GM21390 (cell line): ENCODE results near the gene MORN5.
"Not testable (repeated sequence)": the region's sequence is repeated elsewhere in the genome, so short reads cannot be mapped to it uniquely, and the experiment has no call there.

ENCODE experiments used
- ATAC-seq: cut with Tn5 transposase; IDR thresholded peaks from one replicate; pipeline ENCODE4 v1.9.1; 2021; ENCODE audit not compliant: unreplicated experiment

Gene MORN5

GRCh38 chr9:122159026-122159924, at the start of gene MORN5, which contains the start of gene NDUFA8:
MORN5 (plus strand) TSS chr9:122159908; CDS start chr9:122159973, 65 bp downstream.
NDUFA8 (minus strand) TSS chr9:122159779; CDS start chr9:122159677, 102 bp downstream.
- ATAC-seq, result peak; percentile 90

GRCh38 chr9:122110100-122110833, 49.4 kb upstream of the MORN5 start:
- ATAC-seq, result no peak

- ATAC-seq, result no peak
Measured at GRCh38 chr9:122111413-122112085, 48.2 kb upstream of the MORN5 start.

DNA sequence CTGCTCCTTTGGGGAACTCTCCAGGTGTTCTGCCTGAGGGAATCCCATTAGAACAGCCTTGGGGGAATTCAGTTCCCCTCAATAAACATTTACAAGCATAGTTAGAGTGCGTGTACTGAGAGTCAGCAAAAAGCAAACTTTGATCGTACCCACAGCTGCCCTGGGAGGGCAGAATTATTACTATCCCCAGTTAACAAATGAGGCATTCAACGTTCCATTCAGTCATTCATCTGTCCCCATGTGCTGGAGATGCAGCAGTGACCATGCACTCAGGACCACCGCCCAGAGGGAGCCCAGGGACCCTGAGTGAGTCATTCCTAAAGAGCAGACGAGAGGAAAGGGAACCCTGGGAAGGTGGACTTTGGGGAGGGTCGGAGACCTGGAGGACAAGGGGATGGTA, 47.5 kb upstream of the MORN5 start:
- no peak for ATAC-seq

GRCh38 chr9:122113574-122113973, 46.1 kb upstream of the MORN5 start:
- no peak for ATAC-seq

DNA sequence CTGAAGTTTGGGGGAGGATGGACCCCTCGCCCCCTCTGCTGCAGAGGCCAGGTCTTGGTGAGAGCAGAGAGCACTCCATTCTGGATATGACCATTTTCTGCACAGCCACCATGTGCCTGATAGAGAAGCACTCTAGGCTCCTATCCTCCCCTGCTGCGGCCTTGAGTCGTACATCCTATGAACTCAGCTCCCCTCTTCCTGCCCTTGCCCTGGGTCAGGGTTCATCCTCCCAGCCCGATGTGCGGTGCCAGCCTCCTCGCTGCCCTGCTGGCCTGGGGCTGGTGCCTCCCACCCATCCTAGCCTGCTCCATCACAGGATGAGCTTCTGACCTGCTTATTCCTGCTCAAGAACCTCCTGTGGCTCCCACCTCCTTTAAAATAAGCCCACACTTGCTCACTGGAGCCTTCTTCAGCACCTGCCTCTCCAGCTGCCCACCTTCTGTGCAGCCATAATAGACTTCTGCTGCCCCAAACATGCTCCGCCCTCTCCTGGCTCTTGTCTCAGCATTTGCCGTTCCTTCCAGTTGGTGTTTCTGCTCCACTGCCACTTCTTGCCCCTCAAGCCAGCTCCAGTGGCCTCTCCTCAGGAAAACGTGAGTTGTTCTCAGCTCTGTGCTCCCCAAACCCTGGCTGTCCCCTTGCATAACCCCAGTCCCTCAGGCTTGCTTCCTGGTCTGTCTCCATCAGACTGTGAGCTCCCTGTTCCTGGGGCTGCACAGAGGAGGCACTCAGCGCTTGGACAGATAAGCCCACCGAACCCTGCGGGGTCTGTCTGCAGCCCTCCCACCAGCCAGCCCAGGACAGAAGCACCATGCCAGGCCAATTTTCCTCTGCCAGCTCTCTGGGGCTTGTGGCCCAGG, 44.3 kb upstream of the MORN5 start:
- no peak for ATAC-seq

- ATAC-seq, result no peak
Measured at GRCh38 chr9:122116040-122116439, 43.7 kb upstream of the MORN5 start.

GRCh38 chr9:122116448-122117173, 43.1 kb upstream of the MORN5 start:
- no peak for ATAC-seq

DNA sequence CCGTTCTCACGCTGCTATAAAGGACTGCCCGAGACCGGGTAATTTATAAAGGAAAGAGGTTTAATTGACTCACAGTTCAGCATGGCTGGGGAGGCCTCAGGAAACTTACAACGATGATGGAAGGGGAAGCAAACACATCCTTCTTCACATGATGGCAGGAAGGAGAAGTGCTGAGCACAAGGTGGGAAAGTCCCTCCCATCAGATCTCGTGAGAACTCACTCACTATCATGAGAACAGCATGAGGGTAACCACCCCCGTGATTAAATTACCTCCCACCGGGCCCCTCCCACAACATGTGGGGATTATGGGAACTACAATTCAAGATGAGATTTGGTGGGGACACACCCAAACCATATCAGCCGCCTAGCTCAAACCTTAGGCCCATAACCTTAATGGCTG, 42.5 kb upstream of the MORN5 start:
- ATAC-seq, result not testable (repeated sequence)

DNA sequence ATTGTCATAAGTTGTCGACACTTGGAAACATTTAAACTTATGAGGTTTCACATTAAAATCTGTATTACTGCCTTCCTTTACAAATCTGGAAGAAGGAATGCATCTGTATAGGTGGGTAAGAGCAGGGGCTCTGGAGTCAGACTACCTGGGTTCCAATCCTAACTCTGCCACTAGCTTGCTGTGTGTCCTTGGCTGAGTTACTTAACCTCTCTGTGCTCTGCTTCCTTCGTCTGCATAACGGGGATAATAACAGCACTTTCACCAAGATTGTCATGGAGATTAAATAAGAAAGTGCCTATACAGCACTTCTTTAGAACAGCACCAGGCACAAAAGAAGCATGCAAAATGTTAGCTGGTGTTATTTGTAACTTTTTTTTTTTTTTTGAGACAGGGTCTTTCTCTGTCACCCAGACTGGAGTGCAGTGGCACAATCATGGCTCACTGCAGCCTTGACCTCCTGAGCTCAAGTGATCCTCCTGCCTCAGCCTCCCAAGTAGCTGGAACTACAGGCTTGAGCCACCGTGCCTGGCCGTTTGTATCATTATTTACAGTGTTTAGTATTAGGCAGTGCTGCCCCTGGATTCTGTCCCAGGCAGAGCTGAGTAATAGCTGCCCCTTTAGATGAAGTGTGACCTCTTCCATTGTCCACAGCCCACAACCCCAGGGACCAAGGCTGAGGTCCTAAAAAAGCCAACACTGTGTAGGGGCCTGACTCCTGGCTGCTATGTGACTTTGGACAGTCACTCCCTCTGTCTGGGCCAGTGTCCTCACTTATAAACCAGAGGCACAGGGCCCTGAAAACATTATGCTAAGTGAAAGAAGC, 41.2 kb upstream of the MORN5 start:
- no peak for ATAC-seq

GRCh38 chr9:122119166-122119521, 40.6 kb upstream of the MORN5 start:
- no peak for ATAC-seq

DNA sequence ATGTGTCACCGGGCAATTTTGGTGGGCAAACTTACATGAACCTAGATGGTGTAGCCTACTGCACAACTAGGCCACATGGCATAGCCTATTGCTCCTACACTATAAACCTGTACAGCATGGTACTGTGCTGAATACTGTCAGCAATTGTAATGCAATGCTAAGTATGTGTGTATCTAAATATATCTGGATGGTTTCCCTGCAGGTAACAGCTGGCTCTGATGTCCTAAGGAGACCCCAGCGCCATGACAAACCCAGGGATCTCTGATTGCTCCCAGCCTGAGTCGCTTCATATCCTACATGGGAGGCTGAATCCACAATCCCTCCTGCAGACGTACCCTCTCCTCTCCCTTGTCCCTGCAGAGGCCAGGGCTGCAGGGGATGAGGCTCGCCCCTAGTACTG, 40.0 kb upstream of the MORN5 start:
- ATAC-seq, result no peak

DNA sequence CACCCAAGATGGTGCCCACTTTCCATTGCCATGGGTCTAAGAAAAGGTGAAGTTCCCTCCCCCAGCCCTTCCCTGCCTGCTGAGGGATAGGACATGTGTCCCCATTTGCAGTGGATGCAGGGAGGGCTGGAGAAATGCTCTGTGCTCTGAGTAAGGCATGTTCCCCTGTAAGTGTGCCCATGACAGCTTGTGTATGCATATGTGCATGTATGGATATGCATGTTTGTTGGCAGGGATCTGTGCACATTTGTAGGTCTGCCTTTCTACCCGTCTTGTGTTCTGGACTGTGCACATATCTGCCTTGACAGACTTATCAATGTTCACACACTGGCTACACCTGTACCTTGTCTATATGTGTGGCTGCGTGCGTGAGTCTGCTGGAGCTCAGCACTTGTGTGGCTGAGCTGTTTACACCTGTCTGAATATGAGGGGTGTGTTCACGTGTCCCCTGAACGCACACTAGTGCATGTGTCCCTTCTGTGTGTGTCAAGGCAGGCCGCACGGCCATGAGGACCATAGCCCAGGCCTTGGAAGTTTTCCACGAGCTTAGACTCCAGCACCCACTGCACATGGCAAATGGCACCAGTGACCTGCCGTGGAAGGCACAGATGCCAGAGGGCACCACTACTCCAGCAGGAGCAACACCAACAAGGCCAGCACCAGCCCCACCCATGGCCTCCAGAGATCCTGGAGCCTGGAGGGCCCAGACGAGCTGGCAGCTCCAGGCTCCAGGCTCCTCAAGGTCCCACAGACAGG, 39.2 kb upstream of the MORN5 start:
- ATAC-seq, result no peak

GRCh38 chr9:122121391-122121790, 38.3 kb upstream of the MORN5 start:
- ATAC-seq, result no peak

DNA sequence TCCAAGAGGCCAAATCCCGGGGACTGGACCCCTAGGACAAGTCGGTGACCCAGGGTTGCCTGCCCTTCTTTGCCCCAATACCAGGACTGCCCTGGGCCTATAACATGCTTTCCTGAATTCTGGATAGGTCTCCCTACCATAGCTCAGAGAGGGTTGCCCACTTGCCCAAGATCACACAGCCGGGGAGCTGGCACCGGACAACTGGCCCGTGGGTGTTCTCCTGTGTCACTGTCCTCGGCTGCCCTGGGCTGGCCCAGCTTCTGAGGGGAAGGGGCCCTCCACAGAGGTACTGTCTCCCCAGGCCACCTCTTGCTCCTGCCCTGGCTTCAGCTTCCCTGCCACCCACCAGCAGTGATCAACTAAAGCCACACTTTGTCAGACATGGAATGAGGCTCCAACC, 37.8 kb upstream of the MORN5 start:
- no peak for ATAC-seq

DNA sequence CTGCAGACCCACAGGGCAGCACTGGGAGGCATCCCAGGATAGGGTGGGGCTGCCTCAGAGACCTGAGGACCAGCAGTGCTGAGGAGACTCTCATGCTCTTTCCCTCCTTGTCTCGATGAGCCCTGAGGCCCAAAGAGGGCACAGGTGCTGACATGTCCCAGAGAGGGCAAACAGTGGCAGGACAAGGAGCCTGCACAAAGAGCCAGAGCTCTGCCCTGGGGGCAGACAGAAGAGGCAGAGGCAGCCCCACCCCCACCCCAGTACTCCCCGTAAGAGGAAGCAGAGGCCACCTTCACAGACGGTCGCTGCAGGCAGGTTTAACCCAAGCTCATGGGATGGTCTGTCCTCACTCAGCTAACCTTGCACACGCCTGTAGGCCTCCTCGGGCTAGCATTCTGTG, 37.2 kb upstream of the MORN5 start:
- ATAC-seq, result no peak

GRCh38 chr9:122122903-122123632, 36.6 kb upstream of the MORN5 start:
- no peak for ATAC-seq

DNA sequence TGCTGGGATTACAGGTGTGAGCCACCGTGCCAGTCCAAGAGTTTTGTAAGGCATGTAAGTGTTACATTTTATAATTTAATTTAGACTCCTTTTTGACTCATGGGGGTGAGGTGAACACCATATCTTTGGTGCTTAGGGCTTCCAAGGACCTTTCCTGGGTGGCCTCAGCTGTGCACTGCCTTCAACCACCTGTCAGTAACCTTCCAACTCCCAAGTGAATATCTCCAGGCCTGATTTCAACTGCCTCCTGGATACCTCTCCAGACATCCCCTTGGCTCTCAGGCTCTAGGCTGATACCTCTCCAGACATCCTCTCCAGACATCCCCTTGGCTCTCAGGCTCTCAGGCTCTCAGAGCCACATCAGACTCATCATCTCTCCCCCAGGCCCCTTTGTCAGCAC, 35.7 kb upstream of the MORN5 start:
- ATAC-seq, result no peak
